GM21360 (cell line): ENCODE results near the gene TIMM17B.

Source experiments
- ATAC-seq: cut with Tn5 transposase; IDR thresholded peaks from one replicate; pipeline ENCODE4 v1.9.1; 2021; ENCODE audit warnings: mild to moderate bottlenecking, moderate library complexity; ENCODE audit not compliant: unreplicated experiment

Gene TIMM17B

GRCh38 chrX:48897625-48898306 lies at the start of gene TIMM17B, which contains the start of gene PQBP1:
TIMM17B (minus strand) TSS chrX:48897768; CDS start chrX:48897749, 19 bp downstream.
PQBP1 (plus strand) TSS chrX:48897930; CDS start chrX:48898510, 580 bp downstream.
- peak; percentile 80 for ATAC-seq

- ATAC-seq, result no peak
These were observed 48.2 kb upstream of the TIMM17B start for GRCh38 chrX:48945517-48946348.

GRCh38 chrX:48942895-48943294 lies 45.3 kb upstream of the TIMM17B start:
- ATAC-seq, result no peak

GRCh38 chrX:48940404-48940955 lies 42.9 kb upstream of the TIMM17B start:
- ATAC-seq, result no peak

GRCh38 chrX:48939524-48940228 lies 42.1 kb upstream of the TIMM17B start:
- no peak for ATAC-seq

- ATAC-seq, result peak; percentile 46
These were observed 41.3 kb upstream of the TIMM17B start for GRCh38 chrX:48938721-48939425.

GRCh38 chrX:48937054-48937907 lies 39.7 kb upstream of the TIMM17B start:
- ATAC-seq, result peak; percentile 66

GRCh38 chrX:48936429-48937053 lies 39.0 kb upstream of the TIMM17B start:
- no peak for ATAC-seq

- ATAC-seq, result no peak
These were observed 37.7 kb upstream of the TIMM17B start for GRCh38 chrX:48935301-48935670.

- ATAC-seq, result no peak
These were observed 37.2 kb upstream of the TIMM17B start for GRCh38 chrX:48934581-48935300.

GRCh38 chrX:48933757-48934156 lies 36.2 kb upstream of the TIMM17B start:
- ATAC-seq, result no peak

GRCh38 chrX:48927736-48928382 lies 30.3 kb upstream of the TIMM17B start:
- no peak for ATAC-seq

- no peak for ATAC-seq
These were observed 29.6 kb upstream of the TIMM17B start for GRCh38 chrX:48927123-48927522.

GRCh38 chrX:48924270-48924669 lies 26.7 kb upstream of the TIMM17B start:
- ATAC-seq, result no peak

- ATAC-seq, result no peak
These were observed 26.2 kb upstream of the TIMM17B start for GRCh38 chrX:48923771-48924170.

- no peak for ATAC-seq
These were observed 23.1 kb upstream of the TIMM17B start for GRCh38 chrX:48920718-48921104.

GRCh38 chrX:48919947-48920717 lies 22.6 kb upstream of the TIMM17B start:
- ATAC-seq, result no peak
